Medulla oblongata (tissue), 1 donor: ENCODE results near the gene SPART.
"Not testable (repeated sequence)": the region's sequence is repeated elsewhere in the genome, so short reads cannot be mapped to it uniquely, and the experiment has no call there.

Experiments
- DNase-seq: peaks from one replicate; pipeline ENCODE4 v3.0.0-alpha.2; 2015; ENCODE audit errors: extremely low spot score

Gene SPART

GRCh38 chr13:36354842-36355623 is 8.8 kb upstream of the SPART start:
- DNase-seq: no peak

DNA sequence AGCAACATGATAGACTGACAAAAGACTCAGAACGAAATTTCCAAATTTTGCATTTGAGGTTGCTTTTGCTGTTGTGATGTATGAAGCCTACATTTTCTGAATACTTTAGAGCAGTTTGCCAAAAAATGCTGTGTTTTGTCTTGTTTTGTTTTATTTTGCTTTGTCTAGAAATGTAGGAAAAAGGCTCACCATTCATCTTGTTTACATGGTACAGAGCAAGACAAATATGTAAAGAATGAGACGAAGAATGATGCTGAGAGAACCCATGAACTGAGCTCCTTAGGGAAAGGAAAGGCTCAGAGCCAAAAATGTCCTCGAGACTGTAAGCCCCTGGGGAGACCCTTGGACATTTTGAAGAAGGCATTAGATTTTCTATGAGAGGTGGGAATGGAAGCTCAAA is 6.8 kb upstream of the SPART start:
- DNase-seq: no peak

GRCh38 chr13:36352350-36352749 is 6.2 kb upstream of the SPART start:
- no peak for DNase-seq

DNA sequence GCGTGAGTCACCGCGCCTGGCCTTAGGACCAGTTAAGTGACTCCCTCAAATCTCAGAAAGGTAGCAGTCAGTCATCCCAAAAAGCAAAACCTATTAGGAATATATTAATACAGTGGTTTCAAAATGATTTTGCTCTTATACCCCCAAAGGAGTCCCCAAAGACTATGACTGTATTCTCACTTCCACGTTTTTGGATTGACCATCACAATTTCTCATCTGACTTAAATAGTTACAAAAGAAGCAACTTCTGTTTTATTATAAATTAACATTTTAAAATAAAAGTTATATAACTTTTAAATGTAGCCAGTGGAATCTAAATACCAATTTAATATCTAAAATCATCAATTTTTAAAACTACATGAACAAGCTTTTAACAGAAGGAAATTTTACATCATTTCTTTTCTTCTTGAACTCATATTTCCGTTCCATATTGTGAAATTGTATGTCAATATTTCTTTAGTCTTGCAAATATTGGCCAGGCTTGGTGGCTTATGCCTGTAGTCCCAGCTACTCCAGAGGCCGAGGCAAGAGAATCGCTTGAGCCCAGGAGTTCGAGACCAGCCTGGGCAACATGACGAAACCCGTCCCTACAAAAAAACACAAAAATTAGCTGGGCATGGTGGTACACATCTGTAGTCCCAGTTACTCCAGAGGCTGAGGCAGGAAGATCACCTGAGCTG is 1.5 kb upstream of the SPART start:
- DNase-seq: no peak

GRCh38 chr13:36345438-36346221 is 564 bp downstream of the SPART start:
- peak; percentile 88 for DNase-seq

- peak; percentile 64 for DNase-seq
Observed at GRCh38 chr13:36344886-36345437, 1.2 kb downstream of the SPART start.

DNA sequence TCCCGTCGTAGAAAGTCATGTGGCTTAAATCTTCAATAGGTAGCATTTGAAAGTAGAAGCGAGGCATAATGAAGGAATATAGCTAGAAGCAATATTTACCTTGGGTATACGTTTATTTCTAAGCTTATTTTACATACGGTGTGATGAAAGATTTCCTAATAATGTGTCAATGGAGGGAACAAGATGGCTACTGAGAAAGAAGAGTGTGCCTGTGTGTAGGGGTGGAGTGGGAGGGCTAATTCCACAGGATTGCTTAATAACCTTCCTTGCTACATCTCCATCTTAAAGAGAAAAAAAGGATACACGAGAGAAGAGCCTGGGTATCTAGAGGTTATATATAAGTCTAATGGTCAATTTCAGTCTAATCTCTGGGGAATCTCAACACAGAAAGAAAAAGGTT is 2.0 kb downstream of the SPART start:
- DNase-seq: no peak

DNA sequence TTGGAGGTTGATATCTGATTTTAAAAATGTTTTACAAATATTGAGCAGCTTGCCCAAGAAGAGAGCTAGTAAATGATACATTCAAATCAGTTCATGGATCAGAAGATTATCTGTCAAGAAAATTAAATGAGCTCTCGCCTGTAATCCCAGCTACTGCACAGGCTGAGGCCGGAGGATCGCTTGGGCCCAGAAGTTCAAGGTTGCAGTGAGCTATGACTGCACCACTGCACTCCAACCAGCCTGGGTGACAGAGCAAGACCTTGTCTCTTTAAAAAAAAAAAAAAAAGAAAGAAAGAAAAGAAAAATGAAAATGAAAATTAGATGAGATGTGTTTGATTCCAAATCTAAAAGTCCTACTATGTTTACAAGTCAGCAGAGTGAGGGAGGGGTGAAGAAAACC is 2.4 kb downstream of the SPART start:
- DNase-seq: no peak

- DNase-seq: no peak
Observed at GRCh38 chr13:36342715-36343114, 3.5 kb downstream of the SPART start.

DNA sequence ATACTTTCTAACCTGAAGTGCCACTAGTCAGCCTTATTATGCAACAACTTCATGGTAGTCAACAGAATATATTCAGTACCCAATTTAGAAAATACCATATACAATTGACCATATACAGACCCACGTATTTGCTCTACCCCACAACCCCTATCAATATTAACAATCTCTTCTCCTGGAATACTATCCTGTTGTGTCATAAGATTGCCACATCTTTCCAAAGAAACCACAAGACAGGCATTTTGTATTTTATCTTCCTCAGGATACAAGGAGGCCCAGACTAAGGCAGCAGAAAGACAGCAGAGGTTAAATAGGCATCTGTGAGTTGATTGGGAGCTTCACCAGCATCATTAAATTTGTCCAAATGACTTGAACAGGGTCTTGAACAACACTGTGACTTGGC is 4.5 kb downstream of the SPART start:
- DNase-seq: no peak

GRCh38 chr13:36339600-36340155 is 6.5 kb downstream of the SPART start:
- DNase-seq: no peak

GRCh38 chr13:36337938-36338641 is 8.1 kb downstream of the SPART start:
- no peak for DNase-seq

DNA sequence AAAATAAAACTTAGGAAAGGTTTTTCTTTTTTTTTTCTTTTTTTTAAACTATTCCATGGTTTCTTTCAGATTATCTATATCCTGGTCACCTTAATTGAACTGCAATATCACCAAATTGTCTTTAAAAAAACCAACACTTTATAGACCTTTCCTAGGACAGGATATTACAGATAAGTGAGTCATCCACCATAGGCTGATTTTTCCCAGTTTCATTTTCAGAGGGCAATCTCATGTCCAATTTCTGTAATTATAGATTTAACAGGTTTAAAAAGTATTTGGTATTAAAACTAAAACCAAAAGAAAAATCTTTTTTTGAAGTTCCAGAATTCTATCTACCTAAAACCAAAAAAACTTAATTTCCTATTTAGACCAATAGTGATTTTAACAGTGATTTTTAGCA is 13.2 kb downstream of the SPART start:
- no peak for DNase-seq

GRCh38 chr13:36332255-36332654 is 13.9 kb downstream of the SPART start:
- DNase-seq: not testable (repeated sequence)

DNA sequence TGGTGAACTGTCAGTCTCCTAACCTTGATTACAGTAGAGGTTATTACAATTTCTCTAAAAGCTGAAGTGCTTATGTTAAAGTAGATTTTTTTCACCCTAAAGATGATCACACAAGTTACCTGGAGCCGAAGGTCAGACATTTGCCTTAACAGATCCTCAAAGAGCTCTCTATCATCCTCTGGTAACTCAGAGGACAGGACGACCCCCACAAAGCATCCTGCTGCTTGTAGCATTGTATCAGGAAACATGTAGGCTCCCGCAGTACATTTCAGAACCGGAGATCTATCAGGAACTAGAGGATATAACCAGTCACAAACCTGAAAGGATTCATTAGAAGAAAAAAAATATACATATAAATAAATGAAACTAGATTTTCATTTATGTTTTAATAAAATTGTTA is 14.9 kb downstream of the SPART start:
- DNase-seq: no peak

DNA sequence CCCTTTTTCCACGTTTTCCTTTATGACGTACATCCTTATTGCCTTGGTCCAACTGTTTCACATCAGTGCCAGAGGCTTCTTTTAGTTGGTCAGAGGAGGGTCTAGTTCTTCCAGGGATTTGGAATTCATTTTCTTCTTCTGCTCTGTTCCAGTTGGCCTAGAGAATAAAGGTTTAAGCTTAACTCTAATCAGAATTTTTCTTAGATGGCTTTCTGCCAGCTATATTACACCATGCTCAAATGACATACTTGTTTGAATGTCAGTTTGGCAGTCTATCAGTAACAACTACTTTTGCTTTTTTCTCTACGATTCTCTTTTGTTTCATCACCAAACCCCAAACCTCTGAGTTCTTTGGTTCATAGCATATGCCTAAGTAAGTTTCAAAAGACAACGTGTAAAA is 16.8 kb downstream of the SPART start:
- no peak for DNase-seq

GRCh38 chr13:36328821-36329220 is 17.4 kb downstream of the SPART start:
- DNase-seq: no peak

- DNase-seq: no peak
Observed at GRCh38 chr13:36325912-36326311, 20.3 kb downstream of the SPART start.

GRCh38 chr13:36324881-36325280 is 21.3 kb downstream of the SPART start:
- DNase-seq: not testable (repeated sequence)

DNA sequence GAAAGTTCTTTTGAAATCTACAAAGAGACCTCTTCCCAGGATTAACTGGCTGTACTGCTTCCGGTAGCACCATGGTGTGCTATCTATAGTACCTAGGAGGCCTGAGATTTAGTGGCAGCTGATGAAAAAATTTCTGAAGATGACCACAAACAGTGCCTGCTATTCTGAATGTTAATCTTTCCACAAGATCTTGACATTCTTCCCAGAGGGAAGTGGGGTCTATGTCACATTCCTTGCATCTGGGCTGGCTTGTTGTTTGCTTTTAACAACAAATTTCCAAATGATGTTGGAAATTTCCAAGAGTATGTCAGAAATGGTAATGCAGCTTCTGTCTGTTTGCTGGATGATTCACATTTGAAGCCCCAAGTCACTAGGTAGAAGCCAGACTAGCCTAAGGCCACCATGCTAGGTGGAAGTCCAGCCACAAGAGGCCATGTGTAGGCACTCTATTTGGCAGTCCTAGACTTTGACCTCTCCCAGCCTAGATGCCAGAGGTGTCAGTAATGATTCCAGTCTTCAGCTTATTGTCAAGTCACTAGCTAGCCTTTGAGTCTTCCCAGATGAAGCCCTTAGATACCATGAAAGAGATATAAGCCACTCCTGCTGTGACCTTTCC is 22.1 kb downstream of the SPART start:
- DNase-seq: no peak

GRCh38 chr13:36323408-36323807 is 22.8 kb downstream of the SPART start:
- no peak for DNase-seq
